Nephron (organoid): Measurements from ENCODE around the gene SORCS2.

ENCODE experiments used
- H3K27ac Mint-ChIP-seq, 3 experiments: 2 replicates each; pipeline ENCODE4 v1.8.0; 2020; ENCODE audit warnings: mixed read lengths in 3 of 3, mild to moderate bottlenecking in 2 of 3, moderate library complexity in 1 of 3
- H3K27me3 Mint-ChIP-seq: 2 replicates; pipeline ENCODE4 v1.8.0; 2021; ENCODE audit warnings: low read depth, mild to moderate bottlenecking, moderate library complexity, mixed read lengths
- H3K36me3 Mint-ChIP-seq: 2 replicates; pipeline ENCODE4 v1.8.0; 2020; ENCODE audit warnings: low read depth, mixed read lengths
- H3K4me1 Mint-ChIP-seq: 2 replicates; pipeline ENCODE4 v1.8.0; 2020; ENCODE audit warnings: mixed read lengths
- H3K4me3 Mint-ChIP-seq, 3 experiments: 2 replicates each; pipeline ENCODE4 v1.8.0; 2020; ENCODE audit warnings: mild to moderate bottlenecking in 3 of 3, mixed read lengths in 3 of 3, moderate library complexity in 2 of 3
- H3K9me3 Mint-ChIP-seq: 2 replicates; pipeline ENCODE4 v1.8.0; 2020; ENCODE audit warnings: mixed read lengths
- CTCF ChIP-seq, 3 experiments: fragments of 200-600 bp; sonication (generic); IDR thresholded peaks; one replicate each; pipeline ENCODE4 v1.5.0; 2021; ENCODE audit warnings: antibody characterized with exemption in 3 of 3; ENCODE audit not compliant: unreplicated experiment in 3 of 3

SORCS2 gene

GRCh38 chr4:7590189-7590588, 397.9 kb downstream of the SORCS2 start:
- Mint-ChIP-seq H3K27me3 (peaks cover 17% of the 10 kb centered on the region), H3K4me1 (peaks cover 28% of the 10 kb centered on the region), H3K4me3 (no peak overlapping the region), H3K9me3 (no peaks in the 10 kb centered on the region), H3K36me3 (no peaks in the 10 kb centered on the region), H3K27ac (no peak overlapping the region)
- no peak for TF ChIP-seq CTCF (IDR thresholded peaks at IDR 0.05; ENCODE audit: unreplicated experiment in 3 of 3)

- TF ChIP-seq CTCF (IDR thresholded peaks at IDR 0.05; ENCODE audit: unreplicated experiment in 3 of 3) = no peak
- H3K27ac Mint-ChIP-seq = no peak overlapping the region
- H3K27me3 Mint-ChIP-seq = peaks cover 24% of the 10 kb centered on the region
- H3K9me3 Mint-ChIP-seq = no peaks in the 10 kb centered on the region
- peaks cover 22% of the 10 kb centered on the region for H3K4me1 Mint-ChIP-seq
- H3K4me3 Mint-ChIP-seq = no peak overlapping the region
- no peaks in the 10 kb centered on the region for H3K36me3 Mint-ChIP-seq
Measured at GRCh38 chr4:7590899-7591298, 398.6 kb downstream of the SORCS2 start.

- Mint-ChIP-seq H3K27ac (no peak overlapping the region), H3K36me3 (no peaks in the 10 kb centered on the region), H3K9me3 (no peaks in the 10 kb centered on the region), H3K4me3 (no peak overlapping the region), H3K27me3 (peaks cover 24% of the 10 kb centered on the region), H3K4me1 (peaks cover 18% of the 10 kb centered on the region)
- TF ChIP-seq CTCF (IDR thresholded peaks at IDR 0.05; ENCODE audit: unreplicated experiment in 3 of 3) = no peak
Measured at GRCh38 chr4:7591409-7592053, 399.2 kb downstream of the SORCS2 start.

GRCh38 chr4:7593646-7594412, 401.5 kb downstream of the SORCS2 start:
- H3K9me3 Mint-ChIP-seq = no peaks in the 10 kb centered on the region
- no peaks in the 10 kb centered on the region for H3K36me3 Mint-ChIP-seq
- peaks cover 29% of the 10 kb centered on the region for H3K27me3 Mint-ChIP-seq
- no peak overlapping the region for H3K27ac Mint-ChIP-seq
- no peak overlapping the region for H3K4me3 Mint-ChIP-seq
- H3K4me1 Mint-ChIP-seq = peaks cover 9% of the 10 kb centered on the region
- TF ChIP-seq CTCF (IDR thresholded peaks at IDR 0.05; ENCODE audit: unreplicated experiment in 3 of 3) = no peak

GRCh38 chr4:7595934-7596461, 403.7 kb downstream of the SORCS2 start:
- peaks cover 21% of the 10 kb centered on the region for H3K27me3 Mint-ChIP-seq
- H3K4me1 Mint-ChIP-seq = no peaks in the 10 kb centered on the region
- H3K9me3 Mint-ChIP-seq = no peaks in the 10 kb centered on the region
- H3K4me3 Mint-ChIP-seq = no peak overlapping the region
- no peaks in the 10 kb centered on the region for H3K36me3 Mint-ChIP-seq
- TF ChIP-seq CTCF (IDR thresholded peaks at IDR 0.05; ENCODE audit: unreplicated experiment in 3 of 3) = no peak
- no peak overlapping the region for H3K27ac Mint-ChIP-seq
